Aortic smooth muscle cell (primary cell): Measurements from ENCODE around the gene POMC. TPM values are rescaled to one million over a fixed set of nuclear protein-coding genes. Genes with fewer than 3 reads are reported as not detected.

ENCODE experiments used
- total RNA-seq: library from RNA; depleted of rRNA; stranded (reverse); fragments of >200 nt; gene quantifications from 2 replicates; pipeline ENCODE4 v1.2.3, GENCODE V29; 2014

POMC gene
- 1.2 and 1.3 TPM in 2 replicates for total RNA-seq

GRCh38 chr2:25168256-25169072 is at the start of gene POMC:
Gene POMC (minus strand): TSS chr2:25168580. CDS start chr2:25164772, 3,808 bp downstream.

Other genes with a start within 250 kb of the POMC start
- 40.6 and 52.2 TPM in 2 replicates for gene ADCY3, start 248.3 kb downstream of the POMC start, total RNA-seq
- 4.4 and 5.0 TPM in 2 replicates for gene DNAJC27, start 196.6 kb downstream of the POMC start, total RNA-seq
- 1.4 and 3.3 TPM in 2 replicates for gene EFR3B, start 126.5 kb downstream of the POMC start, total RNA-seq
- 14.1 and 14.8 TPM in 2 replicates for gene DNMT3A, start 173.3 kb upstream of the POMC start, total RNA-seq